GM12801 (cell line): ENCODE measurements around the gene RPS21.

Experiments used
- CTCF ChIP-seq: IDR thresholded peaks from one replicate; pipeline ENCODE4 v1.5.1; 2011; ENCODE audit warnings: control low read depth; ENCODE audit not compliant: insufficient read length; ENCODE audit errors: extremely low read depth

Gene RPS21

GRCh38 chr20:62402456-62403150 lies 15.7 kb downstream of the RPS21 start:
- no peak for TF ChIP-seq CTCF

DNA sequence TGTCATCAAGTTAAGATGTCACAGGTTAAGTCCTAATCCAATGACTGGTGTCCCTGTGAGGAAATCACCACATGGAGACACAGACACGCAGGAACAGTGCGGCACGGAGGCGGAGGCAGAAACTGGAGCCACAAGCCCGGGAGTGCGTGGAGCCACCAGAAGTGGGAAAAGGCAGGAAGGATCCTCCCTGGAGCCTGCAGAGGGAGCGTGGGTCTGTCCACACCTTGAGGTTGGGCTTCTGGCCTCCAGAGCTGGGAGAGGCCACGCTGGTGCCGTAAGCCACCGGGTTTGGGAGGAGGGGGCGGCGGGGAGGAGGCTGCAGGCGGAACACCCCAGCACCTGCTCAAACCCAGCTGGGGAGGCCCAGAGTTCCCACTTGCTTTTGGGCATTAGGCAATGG lies 16.4 kb downstream of the RPS21 start:
- TF ChIP-seq CTCF: no peak

- no peak for TF ChIP-seq CTCF
These were observed 17.3 kb downstream of the RPS21 start for GRCh38 chr20:62404112-62404665.

DNA sequence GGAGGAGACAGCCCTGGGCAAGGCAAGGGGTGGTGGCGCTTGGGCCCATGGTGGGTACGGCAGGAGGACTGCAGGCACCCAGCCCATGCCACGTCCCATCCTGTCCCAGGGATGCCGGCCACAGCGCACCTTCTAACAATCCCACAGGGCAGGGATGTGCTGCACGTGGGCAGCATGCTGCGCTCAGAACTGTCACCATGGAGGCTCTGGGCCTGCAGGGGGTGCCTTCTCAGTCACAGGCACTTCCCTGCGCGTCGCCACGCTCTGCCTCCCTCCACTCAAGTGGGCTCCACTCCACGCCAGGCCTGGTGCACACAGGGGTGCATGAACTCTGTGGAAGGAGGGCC lies 17.8 kb downstream of the RPS21 start:
- no peak for TF ChIP-seq CTCF

DNA sequence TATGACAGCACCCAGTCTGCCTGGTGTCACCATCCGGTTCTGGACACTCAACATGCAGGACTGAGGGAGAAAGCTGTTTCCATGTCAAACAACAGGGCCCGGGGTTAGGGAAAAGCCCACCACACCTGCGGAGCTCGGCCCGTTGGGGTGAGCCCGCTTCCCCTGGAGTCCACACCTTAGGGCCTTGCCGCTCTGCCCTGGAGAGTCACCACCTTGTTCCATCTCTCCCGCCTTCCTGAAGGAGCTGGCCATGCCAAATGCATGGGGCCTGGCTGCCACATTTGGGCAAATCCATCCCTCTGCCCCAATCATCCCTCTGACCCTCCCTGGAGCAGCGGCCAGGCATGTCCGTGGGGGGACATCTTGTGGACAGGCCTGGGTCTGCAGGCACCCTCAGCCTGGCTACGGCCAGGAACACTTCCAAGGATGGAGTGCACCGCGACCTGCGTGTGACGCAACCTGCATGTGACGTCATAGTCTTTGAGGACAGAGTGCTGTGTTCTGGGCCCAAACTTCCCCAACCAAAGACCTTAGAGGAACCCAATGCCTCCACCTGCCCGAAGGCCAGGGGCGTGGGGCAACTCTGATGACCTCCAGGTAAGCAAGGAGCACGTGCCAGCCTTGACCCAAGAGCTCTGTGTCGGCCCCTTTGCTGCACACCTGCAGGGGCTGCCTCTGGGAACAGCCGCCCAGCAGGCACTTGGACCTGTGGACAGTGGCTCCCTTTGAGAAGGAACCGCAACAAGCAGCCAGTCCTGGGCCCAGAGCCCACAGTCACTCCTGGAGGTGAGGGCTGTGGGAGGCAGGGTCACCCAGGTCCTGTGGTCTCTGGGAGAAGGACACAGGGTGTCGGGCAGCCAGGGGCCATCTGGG lies 18.4 kb downstream of the RPS21 start:
- TF ChIP-seq CTCF: no peak

GRCh38 chr20:62405981-62406513 lies 19.1 kb downstream of the RPS21 start:
- no peak for TF ChIP-seq CTCF

DNA sequence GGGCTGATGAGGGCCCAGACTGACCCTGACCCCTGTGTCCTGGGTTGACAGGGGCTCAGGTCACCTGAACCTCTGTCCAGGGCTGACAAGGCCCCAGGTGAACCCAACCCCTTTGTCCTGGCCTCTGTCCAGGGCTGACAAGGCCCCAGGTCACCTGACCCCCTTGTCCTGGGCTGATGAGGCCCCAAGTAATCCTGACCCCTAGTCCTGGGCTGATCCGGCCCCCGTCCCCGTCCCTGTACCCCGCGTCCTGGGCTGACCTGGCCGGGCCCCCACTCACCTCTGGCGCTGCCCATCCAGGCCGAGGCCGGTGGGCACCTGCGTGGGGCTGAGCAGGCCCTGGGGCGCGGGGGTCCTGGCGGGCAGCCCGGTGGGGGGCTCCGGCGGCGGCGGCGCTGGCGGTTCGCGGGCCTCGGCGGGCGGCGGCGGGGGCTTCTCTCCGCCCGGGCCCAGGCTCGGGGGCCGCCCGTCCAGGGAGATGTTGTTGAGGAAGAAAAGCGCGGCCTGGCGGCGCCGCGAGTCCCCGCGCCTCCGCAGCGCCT lies 19.8 kb downstream of the RPS21 start:
- no peak for TF ChIP-seq CTCF
